SK-N-SH (cell line): Measurements from ENCODE around the gene TGOLN2. TPM values are rescaled to one million over a fixed set of nuclear protein-coding genes. Genes with fewer than 3 reads are reported as not detected.

Source experiments
- CTCF ChIA-PET: fragments of 300-600, 350-600 bp; formaldehyde crosslinking; extraction: SDS; loops from one replicate; lab custom pipeline; 2021; lab: Yijun Ruan, JAX
- POLR2A ChIA-PET: fragments of 350-600 bp; sonication (Branson Sonifier 250); formaldehyde crosslinking; extraction: SDS; loops from one replicate; lab custom pipeline; 2020; ENCODE audit warnings: antibody characterized with exemption, inconsistent platforms; lab: Yijun Ruan, JAX
- DNase-seq: peaks from one replicate; pipeline ENCODE4 v3.0.0; 2012
- H2AFZ ChIP-seq: fragments of 200-600 bp; sonication (generic); 2 replicates; pipeline ENCODE4 v1.8.1; 2016; ENCODE audit warnings: antibody characterized with exemption, mild to moderate bottlenecking, low read depth
- H3F3A ChIP-seq: fragments of 200-600 bp; sonication (generic); replicated peaks from 2 replicates; pipeline ENCODE3; 2016; ENCODE audit warnings: antibody characterized with exemption, mild to moderate bottlenecking; ENCODE audit not compliant: insufficient read depth
- H3K27ac ChIP-seq, 2 experiments: fragments of 200-500 bp in 1 of 2; fragments of 200-600 bp in 1 of 2; sonication (Bioruptor generic) in 1 of 2; sonication (generic), shearing (Covaris generic) in 1 of 2; 2 replicates each; pipeline versions ENCODE4 v1.5.1 to v1.6.1; 2014 to 2016; ENCODE audit warnings: low read depth in 2 of 2, inconsistent platforms in 1 of 2, low read length in 1 of 2, mild to moderate bottlenecking in 1 of 2, mixed read lengths in 1 of 2
- H3K27me3 ChIP-seq: fragments of 200-600 bp; sonication (generic), shearing (Covaris generic); 2 replicates; pipeline ENCODE4 v1.6.1; 2016; ENCODE audit warnings: mixed run types; ENCODE audit not compliant: insufficient read depth
- H3K36me3 ChIP-seq, 2 experiments: fragments of 200-500 bp in 1 of 2; fragments of 200-600 bp in 1 of 2; sonication (Bioruptor generic) in 1 of 2; sonication (generic) in 1 of 2; replicated peaks in 1 of 2; 2 replicates each; pipeline versions ENCODE3 to v1.5.1; 2014 to 2016; ENCODE audit warnings: low read length in 1 of 2, mild to moderate bottlenecking in 1 of 2; ENCODE audit not compliant: insufficient read depth in 2 of 2, control insufficient read depth in 1 of 2
- H3K4me1 ChIP-seq, 2 experiments: fragments of 200-500 bp in 1 of 2; fragments of 200-600 bp in 1 of 2; sonication (Bioruptor generic) in 1 of 2; sonication (generic), shearing (Covaris generic) in 1 of 2; 2 replicates each; pipeline versions ENCODE4 v1.5.1 to v1.6.1; 2014 to 2016; ENCODE audit warnings: low read depth in 1 of 2, low read length in 1 of 2, mixed run types in 1 of 2; ENCODE audit not compliant: insufficient read depth in 2 of 2, control insufficient read depth in 1 of 2
- H3K4me2 ChIP-seq: fragments of 200-600 bp; sonication (generic), shearing (Covaris generic); 2 replicates; pipeline ENCODE4 v1.6.1; 2017; ENCODE audit warnings: mixed run types
- H3K4me3 ChIP-seq, 2 experiments: fragments of 200-500 bp in 1 of 2; fragments of 200-600 bp in 1 of 2; sonication (Bioruptor generic) in 1 of 2; sonication (generic), shearing (Covaris generic) in 1 of 2; 2 replicates each; pipeline versions ENCODE4 v1.5.1 to v1.8.1; 2014 to 2016; ENCODE audit warnings: low read depth in 2 of 2, inconsistent platforms in 1 of 2, low read length in 1 of 2, mild to moderate bottlenecking in 1 of 2, mixed read lengths in 1 of 2, moderate library complexity in 1 of 2
- H3K79me2 ChIP-seq: fragments of 200-600 bp; sonication (generic); 2 replicates; pipeline ENCODE4 v1.8.1; 2017; ENCODE audit warnings: mild to moderate bottlenecking; ENCODE audit not compliant: insufficient read depth
- H3K9ac ChIP-seq: fragments of 200-600 bp; sonication (generic); 2 replicates; pipeline ENCODE4 v1.6.1; 2017; ENCODE audit warnings: mixed run types
- H3K9me2 ChIP-seq: fragments of 200-600 bp; sonication (generic); 2 replicates; pipeline ENCODE4 v1.6.1; 2017; ENCODE audit warnings: mixed run types
- H3K9me3 ChIP-seq: fragments of 200-600 bp; sonication (generic); 2 replicates; pipeline ENCODE4 v1.6.1; 2017; ENCODE audit warnings: mixed run types, mild to moderate bottlenecking, moderate library complexity
- H4K20me1 ChIP-seq: fragments of 200-600 bp; sonication (generic); 2 replicates; pipeline ENCODE4 v1.6.1; 2017; ENCODE audit warnings: mild to moderate bottlenecking, mixed run types; ENCODE audit not compliant: insufficient read depth
- CHD2 ChIP-seq: fragments of 150-350 bp; IDR thresholded peaks from 2 replicates; pipeline ENCODE4 v1.6.1; 2018; ENCODE audit warnings: low read length; ENCODE audit not compliant: partially characterized antibody
- FOSL2 ChIP-seq: IDR thresholded peaks from 2 replicates; pipeline ENCODE4 v1.4.0; 2012; ENCODE audit warnings: low read depth, mild to moderate bottlenecking, moderate library complexity, borderline replicate concordance
- GATA2 ChIP-seq: sonication (generic); formaldehyde crosslinking; IDR thresholded peaks from 2 replicates; pipeline ENCODE4 v1.5.0; 2020; ENCODE audit warnings: mild to moderate bottlenecking, missing genetic modification reagents
- IRF3 ChIP-seq: fragments of 150-350 bp; IDR thresholded peaks from 2 replicates; pipeline ENCODE4 v1.6.1; 2016; ENCODE audit warnings: mild to moderate bottlenecking, low read depth, low read length
- JUND ChIP-seq: IDR thresholded peaks from 2 replicates; pipeline ENCODE4 v1.4.0; 2012
- POLR2AphosphoS5 ChIP-seq: IDR thresholded peaks from 2 replicates; pipeline ENCODE4 v1.6.1; 2012; ENCODE audit warnings: low read depth, low read length
- REST ChIP-seq: IDR thresholded peaks from 2 replicates; pipeline ENCODE4 v1.6.1; 2012; ENCODE audit warnings: mild to moderate bottlenecking, low read depth, low read length, moderate library complexity
- RFX5 ChIP-seq: IDR thresholded peaks from 2 replicates; pipeline ENCODE4 v1.6.1; 2012; ENCODE audit warnings: mild to moderate bottlenecking, improper control_type of control experiment, low read length
- SIN3A ChIP-seq: IDR thresholded peaks from 2 replicates; pipeline ENCODE4 v1.6.1; 2012; ENCODE audit warnings: low read depth, mild to moderate bottlenecking, low read length, moderate library complexity, borderline replicate concordance
- SMC3 ChIP-seq: IDR thresholded peaks from 2 replicates; pipeline ENCODE4 v1.6.1; 2012; ENCODE audit warnings: low read depth, low read length, improper control_type of control experiment
- TAF1 ChIP-seq: IDR thresholded peaks from 2 replicates; pipeline ENCODE4 v1.6.1; 2012; ENCODE audit warnings: low read depth, mild to moderate bottlenecking, low read length, moderate library complexity, borderline replicate concordance
- TCF12 ChIP-seq: IDR thresholded peaks from 2 replicates; pipeline ENCODE4 v1.4.0; 2012
- USF2 ChIP-seq: fragments of 150-350 bp; IDR thresholded peaks from 2 replicates; pipeline ENCODE4 v1.6.1; 2017; ENCODE audit warnings: antibody characterized with exemption, low read length, low read depth, borderline replicate concordance
- WGBS: methylation state at CpG from one replicate; pipeline ENCODE4 v1.1.6; 2017; ENCODE audit warnings: low lambda C conversion rate; 5-methylcytosine and 5-hydroxymethylcytosine counted together
- polyA plus RNA-seq, 3 experiments: library from polyadenylated mRNA; depleted of rRNA; stranded (reverse); fragments of >200 nt; gene quantifications; 2 replicates each; pipeline ENCODE4 v1.2.3, GENCODE V29; 2012
- TF ChIP-seq, protein P1 (sequence below): fragments of 200-600 bp; sonication (generic); IDR thresholded peaks from 2 replicates; pipeline ENCODE4 v1.6.1; 2017; ENCODE audit warnings: antibody characterized with exemption, mild to moderate bottlenecking, moderate library complexity

The TGOLN2 gene
- polyA plus RNA-seq, 1 of the 3 experiments (the other 2 are of a cell fraction): 138 TPM

DNA sequence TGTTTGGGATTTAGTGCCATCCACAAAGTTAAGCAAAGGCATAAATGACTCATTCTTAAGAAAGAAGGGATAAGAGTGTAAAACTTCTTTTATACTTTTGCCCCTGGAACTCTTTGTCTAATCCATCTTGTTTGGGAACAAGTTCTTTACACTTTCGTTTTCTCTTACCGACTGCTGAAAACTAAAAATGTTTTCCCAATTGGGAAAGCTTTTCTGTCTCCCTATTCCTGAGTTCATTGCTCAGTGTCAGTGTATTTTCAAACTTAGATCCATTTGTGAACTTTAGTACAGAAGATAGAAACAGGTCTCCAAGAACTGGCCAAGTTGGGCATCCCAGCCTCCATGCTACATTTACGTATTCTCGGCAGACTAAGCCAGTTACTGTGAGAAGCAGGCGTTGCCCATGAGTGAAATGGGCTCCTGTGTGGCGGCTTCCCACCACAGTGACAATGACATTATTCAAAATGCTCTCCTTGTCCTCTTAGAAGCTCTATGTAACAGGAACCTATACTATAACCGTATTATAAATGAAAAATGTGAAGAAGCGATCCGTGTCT lies 51.7 kb downstream of the TGOLN2 start:
- CTCF ChIA-PET: interaction anchor here (0.9 to 2.9 kb wide), 5 partner anchors 9 to 209 kb away, joined by 3 to 17 read pairs (median 5); no protein-coding TSS in a partner anchor
- H3K4me2 ChIP-seq: no peak overlapping the region
- 95% methylated on average over 9 of the region's 9 CpGs for WGBS
- H3K27ac ChIP-seq: no peak overlapping the region
- H3K9me2 ChIP-seq: no peaks in the 10 kb centered on the region
- no peak overlapping the region for H3K9ac ChIP-seq
- POLR2A ChIA-PET: no interaction called here
- H2AFZ ChIP-seq: no peak overlapping the region
- peaks cover 9% of the 10 kb centered on the region for H4K20me1 ChIP-seq
- TF ChIP-seq GATA2 (no peak), JUND (no peak), CHD2 (no peak), IRF3 (no peak), USF2 (no peak), TCF12 (no peak), REST (no peak), RFX5 (no peak), POLR2AphosphoS5 (no peak), FOSL2 (no peak), TAF1 (no peak), SIN3A (no peak), SMC3 (no peak)
- TF ChIP-seq, protein P1, sequence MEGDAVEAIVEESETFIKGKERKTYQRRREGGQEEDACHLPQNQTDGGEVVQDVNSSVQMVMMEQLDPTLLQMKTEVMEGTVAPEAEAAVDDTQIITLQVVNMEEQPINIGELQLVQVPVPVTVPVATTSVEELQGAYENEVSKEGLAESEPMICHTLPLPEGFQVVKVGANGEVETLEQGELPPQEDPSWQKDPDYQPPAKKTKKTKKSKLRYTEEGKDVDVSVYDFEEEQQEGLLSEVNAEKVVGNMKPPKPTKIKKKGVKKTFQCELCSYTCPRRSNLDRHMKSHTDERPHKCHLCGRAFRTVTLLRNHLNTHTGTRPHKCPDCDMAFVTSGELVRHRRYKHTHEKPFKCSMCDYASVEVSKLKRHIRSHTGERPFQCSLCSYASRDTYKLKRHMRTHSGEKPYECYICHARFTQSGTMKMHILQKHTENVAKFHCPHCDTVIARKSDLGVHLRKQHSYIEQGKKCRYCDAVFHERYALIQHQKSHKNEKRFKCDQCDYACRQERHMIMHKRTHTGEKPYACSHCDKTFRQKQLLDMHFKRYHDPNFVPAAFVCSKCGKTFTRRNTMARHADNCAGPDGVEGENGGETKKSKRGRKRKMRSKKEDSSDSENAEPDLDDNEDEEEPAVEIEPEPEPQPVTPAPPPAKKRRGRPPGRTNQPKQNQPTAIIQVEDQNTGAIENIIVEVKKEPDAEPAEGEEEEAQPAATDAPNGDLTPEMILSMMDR: no peak
- H3K4me3 ChIP-seq: no peak overlapping the region
- peaks cover 21 to 30% of the 10 kb centered on the region in 2 experiments for H3K4me1 ChIP-seq
- no peaks in the 10 kb centered on the region for H3K36me3 ChIP-seq
- DNase-seq: no peak
- no peaks in the 10 kb centered on the region for H3K9me3 ChIP-seq
- no peaks in the 10 kb centered on the region for H3K27me3 ChIP-seq
- H3K79me2 ChIP-seq: no peaks in the 10 kb centered on the region
- peaks cover 9% of the 10 kb centered on the region for H3F3A ChIP-seq
